Nasal cavity respiratory epithelium epithelial cell of viscerocranial mucosa (primary cell): ENCODE data around the gene TSC1. TPM values are rescaled to one million over a fixed set of nuclear protein-coding genes. Genes with fewer than 3 reads are reported as not detected.

ENCODE experiments used
- total RNA-seq: library from RNA; depleted of rRNA; stranded (reverse); fragments of >200 nt; gene quantifications from 2 replicates; pipeline ENCODE4 v1.2.3, GENCODE V29; 2014

TSC1 gene
- total RNA-seq: 14.7 and 39.9 TPM in 2 replicates

DNA sequence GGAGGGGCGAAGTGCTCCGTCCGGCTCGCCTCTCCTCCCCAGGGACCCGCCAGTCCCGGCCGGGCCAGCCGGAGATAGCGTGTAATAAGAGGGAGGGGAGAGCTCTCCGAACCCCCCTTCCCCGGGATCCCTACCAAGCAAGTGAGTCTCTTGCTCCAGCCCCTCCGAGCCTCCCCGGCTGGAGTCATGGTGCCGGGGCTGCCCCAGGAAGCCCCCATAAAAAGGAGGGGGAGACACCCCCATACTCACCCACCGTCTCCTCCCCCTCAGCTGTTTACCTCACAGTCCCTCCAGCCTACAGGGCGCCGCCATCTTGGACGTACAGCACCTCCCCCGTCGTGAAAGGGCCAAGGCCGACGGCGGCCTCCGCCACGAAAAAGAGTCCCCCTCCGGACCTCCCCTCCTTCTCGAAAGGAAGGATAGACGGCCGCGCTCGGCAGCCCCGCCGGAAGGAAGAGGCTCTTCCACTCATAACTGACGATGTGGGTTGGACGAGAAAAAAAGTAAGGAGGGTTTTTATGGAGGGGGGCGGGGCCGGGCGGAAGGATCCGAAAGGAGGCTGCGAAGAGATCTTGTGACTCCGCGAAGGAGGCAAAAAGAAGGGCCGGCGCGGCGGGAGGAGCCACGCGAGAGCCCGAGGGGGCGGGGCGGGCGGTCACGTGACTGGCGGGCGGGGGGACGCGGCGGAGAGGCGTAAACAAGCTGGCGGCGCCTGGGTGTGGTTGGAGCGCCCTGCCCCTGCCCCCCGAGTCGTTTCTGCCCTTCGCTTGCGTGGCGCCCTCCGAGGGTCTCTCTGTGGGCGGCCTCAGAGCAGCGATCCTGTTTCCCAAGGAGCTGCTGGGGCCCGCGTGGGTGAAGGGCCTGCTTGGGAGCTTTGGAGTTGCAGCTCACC is at the start of gene TSC1:
Gene TSC1, minus strand, starts transcription at position 323 of the 892 bp plus-strand sequence. CDS start 15,744 bp downstream, outside the sequence.

DNA sequence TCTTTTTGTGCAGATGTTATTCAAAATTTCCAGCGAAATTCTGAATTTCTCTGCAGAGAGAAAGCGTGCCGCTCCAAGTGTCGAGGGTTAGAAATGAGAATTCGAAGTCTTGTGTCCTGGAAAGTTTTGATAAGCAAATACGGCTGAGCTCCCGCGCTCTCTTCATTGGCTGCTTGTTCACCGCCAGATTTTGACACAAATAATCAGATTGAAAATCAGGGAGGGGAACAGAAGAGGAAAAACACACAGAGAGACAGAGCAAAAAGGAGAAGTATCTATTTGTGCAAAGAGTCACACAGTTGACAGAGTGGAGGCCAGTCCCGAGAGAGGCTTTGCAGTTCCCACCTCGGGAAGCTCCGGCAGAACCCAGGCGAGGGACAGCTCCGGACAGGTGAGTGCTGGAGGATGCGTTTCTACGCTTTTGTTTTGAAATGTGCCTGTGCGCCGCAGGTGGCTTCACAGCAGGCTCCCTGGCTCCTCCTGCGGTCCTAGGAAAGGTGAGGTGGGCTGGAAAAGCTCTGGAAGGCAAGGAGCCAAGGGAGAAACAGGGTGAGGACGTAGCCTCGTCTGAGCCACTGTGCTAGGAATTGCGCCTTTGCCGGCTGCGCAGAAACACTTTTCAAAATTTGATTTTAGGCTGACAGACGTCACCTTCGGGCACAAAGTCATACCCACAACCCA is 34.2 kb upstream of the TSC1 start, which contains the start of gene GFI1B:
Gene GFI1B, plus strand, starts transcription at position 244 of the 681 bp plus-strand sequence. CDS start 7,985 bp downstream, outside the sequence.

DNA sequence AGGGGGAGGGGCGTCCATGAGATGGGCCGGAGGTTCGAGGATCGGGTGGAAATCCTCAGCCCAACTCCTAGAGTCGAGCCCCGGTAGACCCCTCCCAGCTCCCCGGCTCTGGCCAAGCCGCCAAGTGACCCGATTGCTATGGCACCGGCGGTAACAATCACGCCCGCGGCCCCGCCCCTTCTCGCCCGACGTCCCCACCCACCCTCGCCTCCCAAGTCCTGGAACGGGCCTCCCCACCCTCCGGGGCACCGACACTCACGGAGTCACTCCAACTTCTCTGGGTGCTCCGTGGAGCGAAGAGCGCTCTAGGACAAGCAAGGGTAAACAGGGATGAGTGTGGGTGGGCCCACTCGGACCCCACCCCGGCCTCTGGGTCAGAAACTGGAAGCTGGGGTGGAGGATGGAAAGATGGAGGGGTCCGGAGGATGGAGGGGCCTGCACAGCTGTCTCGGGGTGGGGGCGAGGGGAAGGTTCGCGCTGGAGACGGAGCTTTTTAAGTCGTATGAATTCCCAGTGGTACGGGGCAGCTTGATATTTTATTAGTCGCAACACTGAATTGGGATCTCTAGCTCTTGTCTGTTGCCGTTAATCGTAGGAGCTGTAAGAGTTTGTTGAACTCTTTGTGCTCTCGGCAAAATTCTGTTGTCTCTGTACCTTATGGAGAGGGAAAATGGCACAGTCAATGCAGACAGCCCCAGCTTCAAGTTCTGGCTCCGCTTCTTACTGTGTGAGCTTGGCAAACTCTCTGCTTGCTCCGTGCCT is 65.5 kb downstream of the TSC1 start, which contains the start of gene SPACA9:
Gene SPACA9, plus strand, starts transcription at position 204 of the 762 bp plus-strand sequence. CDS start 5,050 bp downstream, outside the sequence.

DNA sequence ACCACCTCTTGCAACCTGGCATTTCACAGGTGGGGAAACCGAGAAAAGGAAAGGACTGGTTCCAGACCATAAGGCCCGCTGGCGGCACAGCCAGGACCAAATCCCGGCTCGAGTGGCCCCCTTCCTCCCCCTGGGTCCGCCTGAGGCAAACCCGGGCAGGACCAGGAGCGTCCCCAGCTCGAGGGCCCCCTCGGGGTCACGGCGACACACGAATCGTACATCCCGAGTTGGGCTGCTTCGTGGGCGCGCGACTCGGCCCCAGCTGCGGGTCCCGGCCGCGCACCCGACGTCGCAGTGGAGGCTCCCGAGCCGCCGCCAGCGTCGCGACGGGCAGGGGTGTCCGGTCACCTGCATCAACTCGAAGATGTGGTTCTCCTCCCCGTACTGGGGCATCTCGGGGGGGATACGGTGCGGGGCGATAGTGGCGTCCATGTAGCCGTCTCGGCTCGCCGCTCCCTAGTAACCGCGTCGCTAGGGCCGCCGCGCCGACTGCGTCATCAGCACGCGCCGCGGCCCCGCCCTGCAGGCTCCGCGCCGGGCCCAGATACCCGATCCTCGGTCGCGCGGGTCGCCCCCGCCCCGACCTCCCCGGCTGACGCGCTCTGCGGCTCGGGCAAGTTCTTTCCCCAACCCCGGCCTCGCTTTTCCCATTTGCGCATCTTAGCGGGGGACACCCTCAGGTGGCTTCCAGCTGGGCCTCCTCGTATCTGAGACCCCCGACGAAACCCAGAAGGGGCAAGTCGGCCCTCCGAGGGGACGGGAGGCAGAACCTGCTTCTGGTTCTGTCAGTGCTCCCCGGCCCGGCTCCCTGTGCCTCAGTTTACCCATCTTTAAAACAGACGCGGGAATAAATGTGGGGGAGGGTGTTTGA is 66.4 kb downstream of the TSC1 start, which contains the start of gene AK8:
Gene AK8, minus strand, starts transcription at position 461 of the 871 bp plus-strand sequence. Its CDS starts 29 bp downstream, at position 432.

Other genes with a start within 250 kb of the TSC1 start
- gene AK8, start 66.3 kb downstream of the TSC1 start, total RNA-seq: 0.21 and 0.34 TPM in 2 replicates
- 1.4 and 2.8 TPM in 2 replicates for gene SPACA9, start 65.7 kb downstream of the TSC1 start, total RNA-seq
- not detected in 2 replicates for gene GFI1B, start 34.1 kb upstream of the TSC1 start, total RNA-seq
- gene GTF3C5, start 86.4 kb upstream of the TSC1 start, total RNA-seq: 25.6 and 32.1 TPM in 2 replicates
- gene CEL, start 117.4 kb upstream of the TSC1 start, total RNA-seq: 0.34 and 5.8 TPM in 2 replicates
- gene RALGDS, start 176.6 kb upstream of the TSC1 start, total RNA-seq: 15.4 and 35.7 TPM in 2 replicates
- gene GBGT1, start 219.3 kb upstream of the TSC1 start, total RNA-seq: 0.34 and 2.1 TPM in 2 replicates